Loucy (cell line): Measurements from ENCODE around the gene FBXO42.
A peak's percentile ranks its signal among the peaks of the same experiment; 100 is the strongest.
"Not testable (repeated sequence)": the region's sequence is repeated elsewhere in the genome, so short reads cannot be mapped to it uniquely, and the experiment has no call there.

ENCODE experiments used
- H2AFZ ChIP-seq: fragments of 200-600 bp; sonication (generic); 2 replicates; pipeline ENCODE4 v1.6.0; 2016; ENCODE audit warnings: antibody characterized with exemption, mild to moderate bottlenecking, low read length, moderate library complexity
- H3F3A ChIP-seq: fragments of 200-600 bp; 2 replicates; pipeline ENCODE4 v1.6.0; 2016; ENCODE audit warnings: antibody characterized with exemption, low read depth, mild to moderate bottlenecking
- H3K27me3 ChIP-seq: fragments of 200-600 bp; sonication (generic); 2 replicates; pipeline ENCODE4 v1.6.1; 2014; ENCODE audit warnings: low read length, mild to moderate bottlenecking; ENCODE audit not compliant: insufficient read depth, poor library complexity, severe bottlenecking
- H3K36me3 ChIP-seq: fragments of 200-600 bp; sonication (generic); 2 replicates; pipeline ENCODE4 v1.6.1; 2016; ENCODE audit warnings: low read length; ENCODE audit not compliant: insufficient read depth
- H3K4me1 ChIP-seq: fragments of 200-600 bp; sonication (generic); 2 replicates; pipeline ENCODE4 v1.5.1; 2014; ENCODE audit warnings: low read length, mild to moderate bottlenecking; ENCODE audit not compliant: insufficient read depth, poor library complexity, severe bottlenecking
- H3K4me2 ChIP-seq: fragments of 200-600 bp; sonication (generic); 2 replicates; pipeline ENCODE4 v1.6.0; 2014; ENCODE audit warnings: antibody characterized with exemption, low read length, low read depth, mild to moderate bottlenecking; ENCODE audit not compliant: poor library complexity, severe bottlenecking
- H3K4me3 ChIP-seq: fragments of 200-600 bp; sonication (generic); 2 replicates; pipeline ENCODE4 v1.5.1; 2014; ENCODE audit warnings: low read length, mild to moderate bottlenecking, mixed read lengths; ENCODE audit not compliant: poor library complexity, severe bottlenecking
- H3K79me2 ChIP-seq: fragments of 200-600 bp; sonication (generic); 2 replicates; pipeline ENCODE4 v1.6.1; 2014; ENCODE audit warnings: low read length; ENCODE audit not compliant: insufficient read depth
- H3K9ac ChIP-seq: fragments of 200-600 bp; sonication (generic); 2 replicates; pipeline ENCODE4 v1.6.0; 2014; ENCODE audit warnings: mild to moderate bottlenecking, low read depth, low read length, moderate library complexity; ENCODE audit not compliant: poor library complexity, severe bottlenecking
- H3K9me2 ChIP-seq: fragments of 200-600 bp; sonication (generic); replicated peaks from 2 replicates; pipeline ENCODE4 v1.6.1; 2016; ENCODE audit warnings: low read depth, low read length, mixed read lengths
- H3K9me3 ChIP-seq: fragments of 200-600 bp; sonication (generic); 2 replicates; pipeline ENCODE4 v1.6.1; 2014; ENCODE audit warnings: mild to moderate bottlenecking, antibody characterized with exemption, low read length, low read depth; ENCODE audit not compliant: insufficient read depth
- H4K20me1 ChIP-seq: fragments of 200-600 bp; sonication (generic); 2 replicates; pipeline ENCODE4 v1.6.0; 2014; ENCODE audit warnings: antibody characterized with exemption, low read length, mild to moderate bottlenecking; ENCODE audit not compliant: insufficient read depth, poor library complexity, severe bottlenecking
- EZH2phosphoT487 ChIP-seq: fragments of 200-600 bp; IDR thresholded peaks from 2 replicates; pipeline ENCODE4 v1.6.1; 2018; ENCODE audit warnings: antibody characterized with exemption, mild to moderate bottlenecking, moderate library complexity, borderline replicate concordance
- TF ChIP-seq, protein P1 (sequence below): fragments of 200-600 bp; sonication (generic); conservative IDR thresholded peaks from 2 replicates; pipeline ENCODE4 v1.5.1; 2014; ENCODE audit warnings: mild to moderate bottlenecking, antibody characterized with exemption, low read length

FBXO42 gene

DNA sequence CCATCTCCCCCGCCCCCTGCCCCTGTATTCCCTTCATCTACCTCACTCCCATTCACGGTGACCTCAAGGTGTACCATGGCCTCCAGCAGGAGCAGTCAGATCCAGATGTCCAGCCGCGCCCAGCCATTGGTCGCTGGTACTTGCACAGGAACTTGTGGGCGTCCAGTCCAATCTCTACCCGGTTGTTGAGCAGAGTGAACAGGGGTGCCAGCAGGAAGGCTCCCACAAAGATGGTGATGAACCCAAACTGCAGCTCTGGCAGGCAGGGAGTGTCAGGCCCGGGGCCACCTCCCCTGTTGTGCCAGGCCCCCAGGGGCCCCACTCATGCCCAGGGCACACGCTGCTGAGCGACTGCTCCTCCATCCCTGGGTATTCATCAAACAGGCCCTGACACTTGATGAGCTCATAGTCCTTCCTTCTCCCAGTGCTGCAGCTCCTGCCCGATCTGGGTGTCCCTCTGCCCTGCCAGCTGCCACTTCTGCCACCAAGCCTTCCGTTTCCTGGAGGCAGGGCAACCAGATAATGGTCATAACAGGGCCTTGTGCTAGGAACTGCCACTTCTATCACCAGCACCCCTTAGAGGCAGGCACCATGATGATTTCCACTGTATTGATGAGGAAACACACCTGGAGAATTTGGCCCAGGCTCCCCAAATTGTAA, 134.1 kb downstream of the FBXO42 start:
- Histone ChIP-seq H3K9ac (no peak overlapping the region), H3K9me2 (no peaks in the 10 kb centered on the region), H3F3A (no peaks in the 10 kb centered on the region), H2AFZ (no peak overlapping the region), H3K27me3 (no peaks in the 10 kb centered on the region), H3K4me3 (no peak overlapping the region), H3K4me2 (no peak overlapping the region), H4K20me1 (no peaks in the 10 kb centered on the region), H3K36me3 (no peaks in the 10 kb centered on the region), H3K4me1 (no peaks in the 10 kb centered on the region), H3K9me3 (no peaks in the 10 kb centered on the region), H3K79me2 (no peaks in the 10 kb centered on the region)
- TF ChIP-seq EZH2phosphoT487: no peak
- TF ChIP-seq, protein P1, sequence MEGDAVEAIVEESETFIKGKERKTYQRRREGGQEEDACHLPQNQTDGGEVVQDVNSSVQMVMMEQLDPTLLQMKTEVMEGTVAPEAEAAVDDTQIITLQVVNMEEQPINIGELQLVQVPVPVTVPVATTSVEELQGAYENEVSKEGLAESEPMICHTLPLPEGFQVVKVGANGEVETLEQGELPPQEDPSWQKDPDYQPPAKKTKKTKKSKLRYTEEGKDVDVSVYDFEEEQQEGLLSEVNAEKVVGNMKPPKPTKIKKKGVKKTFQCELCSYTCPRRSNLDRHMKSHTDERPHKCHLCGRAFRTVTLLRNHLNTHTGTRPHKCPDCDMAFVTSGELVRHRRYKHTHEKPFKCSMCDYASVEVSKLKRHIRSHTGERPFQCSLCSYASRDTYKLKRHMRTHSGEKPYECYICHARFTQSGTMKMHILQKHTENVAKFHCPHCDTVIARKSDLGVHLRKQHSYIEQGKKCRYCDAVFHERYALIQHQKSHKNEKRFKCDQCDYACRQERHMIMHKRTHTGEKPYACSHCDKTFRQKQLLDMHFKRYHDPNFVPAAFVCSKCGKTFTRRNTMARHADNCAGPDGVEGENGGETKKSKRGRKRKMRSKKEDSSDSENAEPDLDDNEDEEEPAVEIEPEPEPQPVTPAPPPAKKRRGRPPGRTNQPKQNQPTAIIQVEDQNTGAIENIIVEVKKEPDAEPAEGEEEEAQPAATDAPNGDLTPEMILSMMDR: no peak

DNA sequence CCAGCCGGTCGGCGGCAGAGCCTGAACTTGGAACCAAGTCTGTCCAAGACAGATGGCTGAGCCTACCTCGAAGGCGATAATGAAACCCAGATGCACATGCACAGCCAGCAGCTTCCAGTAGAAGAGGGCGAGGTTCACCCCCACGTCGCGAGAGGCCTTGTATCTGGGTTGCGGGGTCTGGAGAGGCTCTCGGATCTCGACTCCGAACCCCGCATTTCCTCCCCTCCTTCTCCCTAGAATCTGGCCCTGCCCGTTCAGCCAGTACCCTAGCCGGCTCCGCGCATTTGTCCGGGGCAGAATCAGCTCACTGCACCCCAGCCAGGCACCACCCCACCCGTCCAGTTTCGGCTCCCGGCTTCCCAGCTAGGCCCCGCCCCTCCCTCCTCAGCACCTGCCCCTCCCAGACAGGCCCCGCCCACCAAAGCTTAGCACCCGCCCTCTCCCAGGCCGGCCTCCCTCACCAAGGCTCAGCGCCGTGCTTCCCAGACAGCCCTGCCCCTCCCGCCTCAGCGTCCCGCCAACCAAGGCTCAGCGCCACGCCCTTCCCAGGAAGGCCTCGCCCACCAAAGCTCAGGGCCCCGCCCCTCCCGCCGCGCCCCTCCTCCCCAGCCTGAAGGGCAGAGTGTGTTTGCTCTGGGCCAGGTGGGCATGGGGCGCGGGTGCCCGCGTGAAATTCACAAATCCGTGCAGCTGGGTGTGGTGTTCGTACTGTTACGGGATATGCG, 135.1 kb downstream of the FBXO42 start:
- no peak overlapping the region for H3K9ac ChIP-seq
- peak overlapping the region; percentile 52 for H3K4me3 ChIP-seq
- peak overlapping the region; percentile 53 for H3K4me2 ChIP-seq

GRCh38 chr1:16215882-16216753, 136.2 kb downstream of the FBXO42 start:
- Histone ChIP-seq H3K4me1 (no peaks in the 10 kb centered on the region), H3F3A (no peaks in the 10 kb centered on the region), H3K4me3 (peak overlapping the region; percentile 52), H3K9ac (no peak overlapping the region), H3K4me2 (peak overlapping the region; percentile 53), H3K9me3 (no peaks in the 10 kb centered on the region), H2AFZ (peak overlapping the region; percentile 62; the same call in 1 of the 2 replicates), H3K27me3 (no peaks in the 10 kb centered on the region), H4K20me1 (no peaks in the 10 kb centered on the region), H3K9me2 (no peaks in the 10 kb centered on the region), H3K79me2 (no peaks in the 10 kb centered on the region), H3K36me3 (no peaks in the 10 kb centered on the region)
- no peak for TF ChIP-seq EZH2phosphoT487
- TF ChIP-seq, protein P1: no peak

More for the DNA sequence above, 135.1 kb downstream of the FBXO42 start:
- Histone ChIP-seq H3K79me2 (no peaks in the 10 kb centered on the region), H2AFZ (no peak overlapping the region; the same call in 1 of the 2 replicates), H3K9me3 (no peaks in the 10 kb centered on the region), H3K4me1 (no peaks in the 10 kb centered on the region), H4K20me1 (no peaks in the 10 kb centered on the region), H3K36me3 (no peaks in the 10 kb centered on the region), H3K9me2 (no peaks in the 10 kb centered on the region), H3K27me3 (no peaks in the 10 kb centered on the region), H3F3A (no peaks in the 10 kb centered on the region)
- TF ChIP-seq, protein P1: no peak
- TF ChIP-seq EZH2phosphoT487: no peak

DNA sequence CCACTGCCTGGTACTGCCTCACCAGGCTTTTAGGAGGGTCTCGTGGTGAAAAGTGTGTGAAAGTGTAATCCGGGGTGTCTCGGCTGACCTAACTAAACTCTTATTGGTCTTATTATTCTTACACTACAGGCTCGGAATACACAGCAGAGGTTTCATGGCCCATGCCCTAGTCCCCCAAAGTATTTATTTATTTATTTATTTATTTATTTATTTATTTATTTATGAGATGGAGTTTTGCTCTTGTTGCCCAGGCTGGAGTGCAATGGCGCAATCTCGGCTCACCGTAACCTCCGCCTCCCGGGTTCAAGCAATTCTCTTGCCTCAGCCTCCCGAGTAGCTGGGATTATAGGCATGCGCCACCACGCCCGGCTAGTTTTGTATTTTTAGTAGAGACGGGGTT, 137.0 kb downstream of the FBXO42 start:
- H3K9me2 ChIP-seq, H3K9ac ChIP-seq, H3K36me3 ChIP-seq, H3K27me3 ChIP-seq, H3F3A ChIP-seq, H4K20me1 ChIP-seq, H3K79me2 ChIP-seq, H3K4me1 ChIP-seq, H3K4me2 ChIP-seq, H3K9me3 ChIP-seq, H2AFZ ChIP-seq, H3K4me3 ChIP-seq: not testable (repeated sequence)

GRCh38 chr1:16213544-16213943, 138.7 kb downstream of the FBXO42 start:
- not testable (repeated sequence) for H3K4me3 ChIP-seq, H3K79me2 ChIP-seq, H3K9ac ChIP-seq, H3K36me3 ChIP-seq, H3K27me3 ChIP-seq, H3K9me3 ChIP-seq, H3K4me1 ChIP-seq, H2AFZ ChIP-seq, H3F3A ChIP-seq, H4K20me1 ChIP-seq, H3K4me2 ChIP-seq, H3K9me2 ChIP-seq
